ENCODE results near the gene DHX9. TPM values are rescaled to one million over a fixed set of nuclear protein-coding genes. Genes with fewer than 3 reads are reported as not detected.
A peak's percentile ranks its signal among the peaks of the same experiment; 100 is the strongest.

The DHX9 gene
- total and polyA plus RNA-seq, 9 of the 15 experiments (the other 6 are each of a cell fraction or from before 2014, with no cell fraction given) = 100 to 409 (median 294) TPM

- TF ChIP-seq, protein P1, sequence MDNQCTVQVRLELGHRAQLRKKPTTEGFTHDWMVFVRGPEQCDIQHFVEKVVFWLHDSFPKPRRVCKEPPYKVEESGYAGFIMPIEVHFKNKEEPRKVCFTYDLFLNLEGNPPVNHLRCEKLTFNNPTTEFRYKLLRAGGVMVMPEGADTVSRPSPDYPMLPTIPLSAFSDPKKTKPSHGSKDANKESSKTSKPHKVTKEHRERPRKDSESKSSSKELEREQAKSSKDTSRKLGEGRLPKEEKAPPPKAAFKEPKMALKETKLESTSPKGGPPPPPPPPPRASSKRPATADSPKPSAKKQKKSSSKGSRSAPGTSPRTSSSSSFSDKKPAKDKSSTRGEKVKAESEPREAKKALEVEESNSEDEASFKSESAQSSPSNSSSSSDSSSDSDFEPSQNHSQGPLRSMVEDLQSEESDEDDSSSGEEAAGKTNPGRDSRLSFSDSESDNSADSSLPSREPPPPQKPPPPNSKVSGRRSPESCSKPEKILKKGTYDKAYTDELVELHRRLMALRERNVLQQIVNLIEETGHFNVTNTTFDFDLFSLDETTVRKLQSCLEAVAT (IDR thresholded peaks at IDR 0.05) = peak; percentile 77 to 89; a peak in 3 of 4 replicates
- TF ChIP-seq TAF9B (IDR thresholded peaks at IDR 0.05; ENCODE audit: partially characterized antibody) = peak; percentile 39
- TF ChIP-seq GATAD2A (IDR thresholded peaks at IDR 0.05) = peak; percentile 98
- TF ChIP-seq NCOA1 (IDR thresholded peaks at IDR 0.05; ENCODE audit: low read depth) = peak; percentile 85
- no peak for TF ChIP-seq HNRNPL (IDR thresholded peaks at IDR 0.05; ENCODE audit: low read depth, low read length)
- TF ChIP-seq RNF2 (IDR thresholded peaks at IDR 0.05) = peak; percentile 90
- TF ChIP-seq BRD9 (IDR thresholded peaks at IDR 0.05; ENCODE audit: low read depth, partially characterized antibody) = peak; percentile 60
- no peak for TF ChIP-seq SMAD2 (IDR thresholded peaks at IDR 0.05; ENCODE audit: low read depth, low read length)
- TF ChIP-seq TARDBP (IDR thresholded peaks at IDR 0.05) = peak; percentile 64; the same call in 1 of the 2 replicates
- TF ChIP-seq KLF10 (CRISPR knock-in tag; IDR thresholded peaks at IDR 0.05) = no peak
- TF ChIP-seq TBP (optimal IDR thresholded peaks at IDR 0.05; ENCODE audit: low read depth, low read length) = peak; percentile 40
- no peak for TF ChIP-seq KLF1 (tag; IDR thresholded peaks at IDR 0.05)
- TF ChIP-seq ARID2 (IDR thresholded peaks at IDR 0.05) = no peak
- peak; percentile 74; the same call in 1 of the 2 replicates for TF ChIP-seq HMG20A (CRISPR knock-in tag; conservative IDR thresholded peaks at IDR 0.05)
- peak in 1 of 2 experiments; percentile 97; a peak in 2 of 4 replicates for TF ChIP-seq TBL1XR1 (IDR thresholded peaks at IDR 0.05; ENCODE audit: low read length in 2 of 2)
- no peak for TF ChIP-seq ZNF584 (CRISPR knock-in tag; IDR thresholded peaks at IDR 0.05; ENCODE audit: low read depth)
- TF ChIP-seq EGR1 (conservative IDR thresholded peaks at IDR 0.05) = 0 out of 2 replicates have a peak, but pooled peaks have one; percentile 21
- TF ChIP-seq PYGO2 (tag; IDR thresholded peaks at IDR 0.05) = peak; percentile 85
- peak; percentile 95 for TF ChIP-seq NBN (IDR thresholded peaks at IDR 0.05; ENCODE audit: low read depth)
- TF ChIP-seq TOE1 (IDR thresholded peaks at IDR 0.05; ENCODE audit: borderline replicate concordance) = peak; percentile 68
- no peak for TF ChIP-seq TOE1 (CRISPR knock-in tag; IDR thresholded peaks at IDR 0.05; ENCODE audit: borderline replicate concordance, low read depth)
- TF ChIP-seq ZKSCAN8 (CRISPR knock-in tag; IDR thresholded peaks at IDR 0.05) = peak; percentile 87
- TF ChIP-seq ESRRB (CRISPR knock-in tag; IDR thresholded peaks at IDR 0.05; ENCODE audit: borderline replicate concordance) = 0 out of 2 replicates have a peak, but pooled peaks have one; percentile 53
- peak; percentile 89 for TF ChIP-seq ZNF766 (CRISPR knock-in tag; conservative IDR thresholded peaks at IDR 0.05)
- no peak for TF ChIP-seq HNRNPK (IDR thresholded peaks at IDR 0.05; ENCODE audit: low read depth, low read length, poor library complexity, severe bottlenecking)
- TF ChIP-seq KDM1A (IDR thresholded peaks at IDR 0.05) = peak; percentile 98
These were observed 47.6 kb upstream of the DHX9 start (continued) for GRCh38 chr1:182791281-182792179.

Data from K562 (cell line).